HUES6 (cell line): ENCODE data around the gene ZNF785.

ENCODE experiments used
- H3K27ac ChIP-seq: 2 replicates; pipeline ENCODE4 v1.7.0; 2013; ENCODE audit warnings: low read depth, mild to moderate bottlenecking, low read length, inconsistent platforms
- H3K27me3 ChIP-seq: 2 replicates; pipeline ENCODE4 v1.6.1; 2013; ENCODE audit warnings: low read length; ENCODE audit not compliant: control insufficient read depth, insufficient read depth
- H3K36me3 ChIP-seq: 2 replicates; pipeline ENCODE4 v1.6.1; 2013; ENCODE audit warnings: low read length; ENCODE audit not compliant: control insufficient read depth, insufficient read depth
- H3K4me1 ChIP-seq: 2 replicates; pipeline ENCODE4 v1.6.1; 2013; ENCODE audit warnings: low read length; ENCODE audit not compliant: control insufficient read depth, insufficient read depth
- H3K4me3 ChIP-seq: 2 replicates; pipeline ENCODE4 v1.5.1; 2013; ENCODE audit warnings: low read depth, low read length
- H3K9ac ChIP-seq: one replicate; pipeline ENCODE4 v1.6.1; 2013; ENCODE audit warnings: mild to moderate bottlenecking, low read length
- H3K9me3 ChIP-seq: 2 replicates; pipeline ENCODE4 v1.6.1; 2013; ENCODE audit warnings: low read depth, low read length; ENCODE audit not compliant: control insufficient read depth, insufficient read depth

ZNF785 gene

DNA sequence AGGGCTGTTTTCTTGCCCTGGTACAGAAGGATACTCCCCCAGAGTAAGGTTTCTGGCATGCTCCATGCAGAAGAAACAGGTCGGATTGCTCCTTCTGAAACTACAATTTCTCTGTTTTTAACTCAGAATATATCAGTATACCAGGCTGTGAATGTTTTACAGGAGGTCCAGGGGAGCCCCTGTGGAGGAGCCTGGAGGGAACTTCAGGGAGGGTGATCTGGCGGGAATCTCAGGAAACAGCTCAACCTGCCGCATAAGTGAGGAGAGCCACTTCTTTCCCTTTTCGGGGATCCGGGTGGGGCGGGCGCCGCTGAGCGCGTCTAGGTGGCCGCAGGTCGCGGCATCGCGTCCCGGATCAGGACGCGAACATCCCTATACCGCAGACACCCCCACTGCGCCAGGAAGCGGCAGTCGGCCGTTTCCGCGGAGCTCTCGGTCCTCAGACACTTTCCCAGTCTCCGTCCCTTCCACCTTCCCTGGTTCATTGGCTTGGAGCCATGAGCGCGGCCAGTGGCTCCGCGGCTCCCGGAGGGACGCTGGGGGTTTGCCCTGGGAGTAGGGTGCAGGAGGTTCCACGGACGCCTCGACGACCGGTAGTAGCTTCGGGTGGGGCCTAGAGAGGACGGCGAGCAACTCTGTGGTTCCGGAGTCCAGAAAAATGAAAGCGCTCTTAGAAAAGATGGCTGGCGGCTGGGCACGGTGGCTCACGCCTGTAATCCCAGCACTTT lies 24.2 kb downstream of the ZNF785 start:
- peaks cover 6% of the 10 kb centered on the region; the same call in 1 of the 2 replicates for H3K4me1 ChIP-seq
- no peaks in the 10 kb centered on the region for H3K27me3 ChIP-seq
- H3K27ac ChIP-seq, result no peak overlapping the region
- H3K36me3 ChIP-seq, result no peaks in the 10 kb centered on the region
- peak overlapping the region; percentile 45; the same call in 1 of the 2 replicates for H3K4me3 ChIP-seq
- no peaks in the 10 kb centered on the region for H3K9me3 ChIP-seq
- H3K9ac ChIP-seq, result no peak overlapping the region

DNA sequence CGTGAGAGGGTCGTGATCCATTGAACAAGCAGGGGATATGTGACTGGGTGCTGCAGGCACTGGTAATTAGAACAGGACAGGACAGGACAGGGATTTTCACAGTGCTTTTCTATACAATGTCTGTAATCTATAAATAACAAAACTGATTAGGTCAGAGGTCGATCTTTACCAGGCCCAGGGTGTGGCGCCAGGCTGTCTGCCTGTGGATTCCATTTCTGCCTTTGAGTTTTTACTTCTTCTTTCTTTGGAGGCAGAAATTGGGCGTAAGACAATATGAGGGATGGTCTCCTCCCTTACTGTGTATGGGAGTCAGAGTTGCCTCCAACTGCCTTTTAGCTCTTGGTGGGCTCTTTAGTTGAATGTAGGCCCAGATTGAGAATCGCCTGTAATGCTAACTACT lies 25.8 kb downstream of the ZNF785 start:
- no peak overlapping the region for H3K9ac ChIP-seq
- H3K4me1 ChIP-seq, result peaks cover 9% of the 10 kb centered on the region; the same call in 1 of the 2 replicates
- no peaks in the 10 kb centered on the region for H3K9me3 ChIP-seq
- H3K27me3 ChIP-seq, result no peaks in the 10 kb centered on the region
- no peak overlapping the region for H3K4me3 ChIP-seq
- H3K36me3 ChIP-seq, result peaks cover 15% of the 10 kb centered on the region; the same call in 1 of the 2 replicates
- no peak overlapping the region for H3K27ac ChIP-seq

DNA sequence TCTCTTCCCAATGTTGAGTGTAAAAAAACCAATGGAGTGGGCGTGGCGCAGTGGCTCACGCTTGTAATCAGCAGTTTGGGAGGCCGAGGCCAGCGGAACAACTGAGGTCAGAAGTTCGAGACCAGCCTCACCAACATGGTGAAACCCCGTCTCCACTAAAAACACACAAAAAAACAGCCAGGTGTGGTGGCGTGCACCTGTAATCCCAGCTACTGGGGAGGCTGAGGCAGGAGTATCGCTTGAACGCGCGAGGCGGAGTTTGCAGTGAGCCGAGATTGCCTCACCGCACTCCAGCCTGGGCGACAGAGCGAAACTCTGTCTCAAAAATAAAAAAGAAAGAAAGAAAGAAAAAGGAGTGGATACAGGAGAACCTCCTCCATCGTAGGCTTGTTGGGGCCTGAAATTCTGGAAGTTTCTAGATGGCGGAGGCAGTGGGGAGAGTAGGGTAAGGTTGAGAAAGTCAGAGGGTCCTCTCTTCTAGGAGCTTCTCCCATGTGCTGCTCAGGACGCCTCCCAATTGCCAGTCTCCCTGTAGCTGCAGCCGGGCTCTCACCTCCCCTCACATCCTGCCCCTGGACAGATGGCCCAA lies 26.6 kb downstream of the ZNF785 start:
- Histone ChIP-seq H3K36me3 (peaks cover 21% of the 10 kb centered on the region), H3K9ac (peak overlapping the region; percentile 69), H3K27ac (peak overlapping the region; percentile 92; the same call in 1 of the 2 replicates), H3K4me1 (peaks cover 9% of the 10 kb centered on the region; the same call in 1 of the 2 replicates), H3K27me3 (no peaks in the 10 kb centered on the region), H3K4me3 (peak overlapping the region; percentile 53), H3K9me3 (no peaks in the 10 kb centered on the region)

DNA sequence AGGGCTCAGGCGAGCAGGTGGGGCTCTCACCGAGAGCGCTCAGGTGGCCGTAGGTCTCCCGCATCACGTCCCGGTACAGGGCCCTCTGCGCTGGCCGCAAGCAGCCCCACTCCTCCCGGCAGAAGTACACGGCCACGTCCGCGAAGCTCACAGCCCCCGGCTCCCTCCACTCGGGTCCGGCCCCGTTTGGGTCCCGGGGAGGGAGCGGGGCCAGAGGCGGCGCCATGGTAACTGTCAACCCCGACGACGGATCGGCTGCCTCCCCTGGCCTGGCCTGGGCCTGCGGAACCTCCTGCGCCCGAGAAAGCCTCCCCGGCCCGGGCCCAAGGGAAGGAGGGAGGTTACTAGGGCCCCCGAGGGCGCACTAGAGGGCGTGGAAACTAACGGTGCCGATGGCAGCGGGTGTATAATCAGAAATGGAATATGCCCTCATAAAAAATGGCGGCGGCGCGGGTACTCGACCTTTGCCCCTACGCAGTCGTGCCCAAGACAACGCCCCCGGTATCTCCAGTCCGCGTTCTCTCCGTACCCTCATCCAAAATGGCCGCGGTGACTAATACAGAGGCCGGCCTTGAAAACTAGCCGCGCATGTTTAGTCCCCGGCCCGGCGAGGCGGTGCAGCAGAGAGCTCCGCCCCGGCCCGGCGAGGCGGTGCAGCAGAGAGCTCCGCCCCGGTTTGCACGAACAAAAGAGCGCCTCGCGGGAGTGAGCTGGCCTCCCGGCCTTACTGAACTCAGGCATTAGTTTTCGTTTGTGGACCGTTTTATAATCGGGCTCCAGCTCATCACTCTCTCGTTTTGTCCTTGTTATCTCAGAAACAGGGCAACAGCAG lies 27.3 kb downstream of the ZNF785 start, which contains the start of gene ZNF764:
Gene ZNF764, minus strand, starts transcription at position 418 of the 832 bp plus-strand sequence. Its CDS starts 192 bp downstream, at position 226.
- no peaks in the 10 kb centered on the region for H3K27me3 ChIP-seq
- peaks cover 25% of the 10 kb centered on the region for H3K36me3 ChIP-seq
- H3K27ac ChIP-seq, result peak within 1 kb of the TSS; percentile 92
- H3K4me3 ChIP-seq, result peak within 1 kb of the TSS; percentile 95
- peak within 1 kb of the TSS; percentile 91 for H3K9ac ChIP-seq
- H3K9me3 ChIP-seq, result no peaks in the 10 kb centered on the region
- peaks cover 16% of the 10 kb centered on the region; the same call in 1 of the 2 replicates for H3K4me1 ChIP-seq

DNA sequence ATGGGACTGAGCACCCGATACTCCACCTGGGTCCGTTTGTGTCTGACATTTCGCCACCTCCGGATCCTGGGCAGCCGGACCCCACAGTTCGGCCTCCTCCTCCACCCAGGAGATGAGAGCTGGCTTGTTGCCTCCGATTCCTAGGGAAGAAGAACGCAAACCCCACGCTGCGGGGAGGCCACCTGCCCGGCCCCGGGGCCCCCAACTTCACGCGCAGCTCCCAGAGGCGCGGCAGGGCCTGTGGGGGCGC lies 27.9 kb downstream of the ZNF785 start:
- Histone ChIP-seq H3K4me3 (peak overlapping the region; percentile 95), H3K27ac (peak overlapping the region; percentile 92), H3K4me1 (peaks cover 19% of the 10 kb centered on the region; the same call in 1 of the 2 replicates), H3K9ac (peak overlapping the region; percentile 91), H3K9me3 (no peaks in the 10 kb centered on the region), H3K27me3 (no peaks in the 10 kb centered on the region), H3K36me3 (peaks cover 27% of the 10 kb centered on the region)

DNA sequence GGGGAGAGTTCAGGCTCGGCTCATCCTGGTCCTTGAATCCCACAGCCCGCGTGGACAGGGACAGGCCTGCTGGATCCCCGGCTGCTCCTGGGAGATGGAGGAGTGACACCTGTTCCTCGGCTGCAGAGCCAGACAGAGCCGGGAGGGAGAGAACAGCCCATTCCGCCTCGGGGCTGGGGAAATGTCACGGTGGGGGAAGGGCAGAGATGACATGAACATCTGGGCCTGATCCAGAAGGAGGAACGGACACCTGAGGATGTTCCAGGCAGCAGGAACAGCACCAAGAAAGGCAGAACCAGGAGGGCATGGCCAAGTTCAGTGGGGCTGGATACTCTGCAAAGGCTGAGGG lies 29.4 kb downstream of the ZNF785 start:
- Histone ChIP-seq H3K36me3 (peaks cover 27% of the 10 kb centered on the region), H3K27ac (no peak overlapping the region), H3K27me3 (no peaks in the 10 kb centered on the region), H3K9ac (no peak overlapping the region), H3K9me3 (no peaks in the 10 kb centered on the region), H3K4me1 (peaks cover 19% of the 10 kb centered on the region; the same call in 1 of the 2 replicates), H3K4me3 (no peak overlapping the region)

DNA sequence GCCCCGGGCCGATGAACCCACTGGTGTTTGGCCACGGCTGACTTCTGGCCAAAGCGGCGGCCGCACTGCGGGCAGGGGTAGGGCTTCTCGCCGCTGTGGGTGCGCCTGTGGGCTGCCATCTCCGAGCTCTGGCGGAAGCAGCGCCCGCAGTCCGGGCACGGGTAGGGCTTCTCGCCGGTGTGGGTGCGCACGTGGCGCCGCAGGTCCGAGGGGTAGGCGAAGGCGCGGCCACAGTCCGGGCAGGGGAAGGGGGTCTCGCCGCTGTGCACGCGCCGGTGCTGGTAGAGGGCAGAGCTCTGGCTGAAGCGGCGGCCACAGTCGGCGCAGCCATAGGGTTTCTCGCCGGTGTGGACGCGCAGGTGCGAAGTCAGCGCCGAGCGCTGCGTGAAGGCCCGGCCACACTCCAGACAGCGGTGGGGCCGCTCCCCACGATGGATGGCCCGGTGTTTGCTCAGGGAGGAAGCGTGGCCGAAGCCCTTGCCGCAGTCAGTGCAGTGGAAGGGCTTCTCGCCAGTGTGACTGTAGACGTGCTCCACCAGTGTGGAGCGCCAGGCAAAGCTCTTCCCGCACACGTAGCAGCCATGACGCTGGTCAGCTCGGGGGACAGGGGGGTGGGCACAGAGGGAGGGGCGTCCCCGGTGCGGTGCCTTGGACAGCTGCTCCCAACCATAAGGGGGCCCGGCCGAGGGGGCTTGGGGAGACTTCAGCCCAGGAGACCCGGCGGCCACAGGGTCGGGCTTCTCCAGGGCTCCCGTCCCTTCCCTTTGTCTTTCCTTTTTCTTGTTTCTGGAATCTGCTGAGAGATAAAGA lies 30.0 kb downstream of the ZNF785 start:
- H3K4me1 ChIP-seq, result peaks cover 19% of the 10 kb centered on the region; the same call in 1 of the 2 replicates
- no peak overlapping the region for H3K27ac ChIP-seq
- no peaks in the 10 kb centered on the region for H3K9me3 ChIP-seq
- H3K27me3 ChIP-seq, result no peaks in the 10 kb centered on the region
- H3K36me3 ChIP-seq, result peaks cover 27% of the 10 kb centered on the region
- H3K9ac ChIP-seq, result no peak overlapping the region
- H3K4me3 ChIP-seq, result no peak overlapping the region

DNA sequence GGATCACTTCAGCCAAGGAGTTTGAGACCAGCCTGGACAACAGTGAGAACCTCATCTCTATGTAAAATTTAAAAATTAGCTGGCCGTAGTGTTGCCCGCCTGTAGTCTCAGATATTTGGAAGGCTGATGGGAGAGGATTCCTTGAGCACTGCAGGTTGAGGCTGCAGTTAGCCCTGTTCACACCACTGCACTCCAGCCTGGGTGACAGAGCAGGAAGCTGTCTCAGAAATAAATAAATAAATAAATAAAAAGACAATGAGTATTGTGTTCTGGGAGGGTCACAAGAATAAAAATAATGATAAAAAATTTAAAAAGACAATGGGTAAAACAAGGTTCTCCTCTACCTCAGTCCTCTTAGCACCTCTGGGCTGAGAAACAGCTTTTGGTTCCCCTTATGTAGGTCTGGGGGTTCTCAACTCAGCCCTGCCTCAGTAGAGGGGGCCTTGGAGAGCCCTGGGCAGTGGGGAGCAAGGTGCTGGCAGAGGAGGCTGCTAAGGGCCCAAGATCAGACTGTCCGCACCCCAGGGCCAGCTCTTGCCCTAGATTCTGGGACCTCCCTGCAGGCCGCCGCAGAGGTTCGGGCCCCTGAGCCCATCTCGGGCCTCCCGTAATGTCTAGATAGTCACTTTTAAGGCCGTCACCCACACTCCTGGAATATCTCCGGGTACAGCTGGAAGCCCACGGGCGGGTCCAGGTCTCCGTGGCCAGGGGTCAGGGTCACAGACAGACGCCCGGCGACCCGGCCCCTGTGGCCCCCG lies 30.8 kb downstream of the ZNF785 start:
- no peak overlapping the region for H3K4me3 ChIP-seq
- H3K9me3 ChIP-seq, result no peaks in the 10 kb centered on the region
- no peaks in the 10 kb centered on the region for H3K27me3 ChIP-seq
- no peak overlapping the region for H3K9ac ChIP-seq
- no peak overlapping the region for H3K27ac ChIP-seq
- H3K4me1 ChIP-seq, result peaks cover 19% of the 10 kb centered on the region; the same call in 1 of the 2 replicates
- peaks cover 27% of the 10 kb centered on the region for H3K36me3 ChIP-seq

DNA sequence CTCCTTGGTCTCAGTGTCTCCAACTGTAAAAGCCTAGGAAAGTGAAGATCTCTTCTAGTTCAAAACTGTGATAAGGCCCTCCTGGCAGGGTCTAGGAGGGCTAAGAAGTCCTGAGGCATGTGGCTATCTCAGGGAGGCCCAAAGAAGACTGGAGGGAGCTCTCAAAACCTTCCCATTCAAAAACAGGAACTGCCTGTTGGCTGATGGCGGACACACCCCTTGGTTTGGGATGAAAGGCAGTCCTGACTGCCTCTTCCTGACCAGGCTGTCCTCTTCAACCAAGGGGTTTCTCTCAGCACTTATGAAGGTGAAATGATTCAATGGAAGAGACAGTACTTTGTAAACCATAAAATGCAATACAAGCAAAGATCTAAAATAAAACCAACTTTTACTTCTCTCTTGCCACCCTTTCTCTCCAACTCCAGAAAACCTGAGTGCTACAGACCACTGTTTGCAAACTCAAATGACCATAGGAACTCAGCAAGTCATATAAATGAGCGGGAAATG lies 32.1 kb downstream of the ZNF785 start:
- H3K9ac ChIP-seq, result no peak overlapping the region
- H3K4me3 ChIP-seq, result no peak overlapping the region
- peaks cover 25% of the 10 kb centered on the region for H3K4me1 ChIP-seq
- H3K9me3 ChIP-seq, result no peaks in the 10 kb centered on the region
- no peak overlapping the region for H3K27ac ChIP-seq
- peaks cover 27% of the 10 kb centered on the region for H3K36me3 ChIP-seq
- no peaks in the 10 kb centered on the region for H3K27me3 ChIP-seq

DNA sequence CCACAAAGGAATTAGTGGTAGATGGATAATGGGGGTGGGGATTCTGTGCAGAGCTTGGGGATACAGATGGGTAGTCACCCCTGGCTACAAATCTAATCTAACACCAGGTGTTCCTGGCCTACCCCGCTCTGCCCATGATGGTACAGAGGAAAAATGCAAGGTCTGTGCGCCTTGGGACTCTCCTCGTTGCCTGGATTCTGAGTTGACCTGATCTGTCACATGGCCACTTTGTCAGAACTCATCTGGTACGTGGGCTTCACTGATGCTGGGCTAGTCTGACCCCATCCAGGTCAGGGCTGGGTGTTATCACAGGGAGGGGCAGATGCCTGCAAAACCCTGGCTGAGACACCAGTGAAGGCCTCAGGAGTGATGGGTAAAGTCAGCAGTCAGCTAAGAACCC lies 32.5 kb downstream of the ZNF785 start:
- H3K9me3 ChIP-seq, result no peaks in the 10 kb centered on the region
- no peak overlapping the region for H3K27ac ChIP-seq
- no peaks in the 10 kb centered on the region for H3K27me3 ChIP-seq
- H3K4me3 ChIP-seq, result no peak overlapping the region
- H3K4me1 ChIP-seq, result peaks cover 28% of the 10 kb centered on the region
- no peak overlapping the region for H3K9ac ChIP-seq
- peaks cover 27% of the 10 kb centered on the region for H3K36me3 ChIP-seq
